ENCODE data around the gene SERINC5. TPM values are rescaled to one million over a fixed set of nuclear protein-coding genes. Genes with fewer than 3 reads are reported as not detected.

Gene SERINC5
- total RNA-seq, 1 donor from 2014 or later: 57.3 TPM

DNA sequence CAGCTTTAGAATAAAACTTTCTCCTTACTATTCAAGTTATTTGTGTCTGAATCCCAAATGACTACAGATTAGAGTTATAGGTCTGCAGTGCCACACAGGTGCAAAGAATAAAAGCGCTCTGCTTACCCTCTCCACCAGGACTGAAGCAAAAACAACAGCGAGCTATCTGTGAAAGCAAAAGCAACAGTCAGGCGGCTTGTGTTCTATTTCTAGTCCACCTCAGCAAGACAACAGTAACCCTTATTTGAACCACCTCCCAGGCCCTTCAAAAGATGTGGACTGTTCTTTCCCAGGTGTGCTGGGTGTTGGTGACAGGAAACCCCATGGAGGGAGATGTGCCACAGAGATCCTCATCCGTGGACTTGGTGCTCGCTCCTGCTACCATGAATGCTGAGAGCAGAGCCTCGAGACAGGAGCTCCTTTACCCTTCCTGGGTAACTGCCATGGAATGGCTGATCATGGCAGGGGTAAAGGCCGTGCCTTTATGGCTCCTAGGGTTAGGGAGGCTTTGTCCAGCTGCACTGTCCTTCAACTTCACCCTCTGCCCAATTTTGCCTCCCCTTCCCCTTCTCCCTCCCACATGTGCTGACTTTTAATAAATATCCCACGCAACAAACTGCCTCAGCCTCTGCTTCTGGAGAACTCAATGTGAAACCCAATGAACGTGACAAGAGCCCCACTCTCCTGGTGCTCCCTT lies 108.6 kb downstream of the SERINC5 start:
- no peak overlapping the region for H3K9ac ChIP-seq (ENCODE audit: low read length)
- no peaks in the 10 kb centered on the region for H3K9me3 ChIP-seq (ENCODE audit: insufficient read depth, low read depth, low read length)
- Mint-ChIP-seq H3K9me3 (ENCODE audit: unreplicated experiment) (no peaks in the 10 kb centered on the region), H3K27me3 (ENCODE audit: low read depth, unreplicated experiment) (no peaks in the 10 kb centered on the region), H3K4me1 (ENCODE audit: low read depth, unreplicated experiment) (no peaks in the 10 kb centered on the region), H3K4me3 (ENCODE audit: unreplicated experiment) (no peak overlapping the region), H3K27ac (ENCODE audit: unreplicated experiment) (no peak overlapping the region), H3K36me3 (ENCODE audit: low read depth, unreplicated experiment) (peaks cover 30% of the 10 kb centered on the region)
- H3K27ac ChIP-seq (ENCODE audit: low read depth, low read length): no peak overlapping the region
- no peaks in the 10 kb centered on the region for H3K27me3 ChIP-seq (ENCODE audit: insufficient read depth, low read length)
- DNase-seq (ENCODE audit: low read depth) (no peak), FAIRE-seq (no peak)
- H3K4me3 ChIP-seq (ENCODE audit: insufficient read depth, low read depth, low read length): no peak overlapping the region
- no peaks in the 10 kb centered on the region for H4K20me1 ChIP-seq (ENCODE audit: insufficient read depth, low read length)
- peaks cover 5% of the 10 kb centered on the region for H3K36me3 ChIP-seq (ENCODE audit: insufficient read depth, low read length)
- H3K4me2 ChIP-seq (ENCODE audit: low read length): no peak overlapping the region
- H3K79me2 ChIP-seq (ENCODE audit: insufficient read depth, low read length): no peaks in the 10 kb centered on the region
- no peak for TF ChIP-seq EZH2 (IDR thresholded peaks at IDR 0.05; ENCODE audit: insufficient read depth, low read length)
- TF ChIP-seq, protein P1, sequence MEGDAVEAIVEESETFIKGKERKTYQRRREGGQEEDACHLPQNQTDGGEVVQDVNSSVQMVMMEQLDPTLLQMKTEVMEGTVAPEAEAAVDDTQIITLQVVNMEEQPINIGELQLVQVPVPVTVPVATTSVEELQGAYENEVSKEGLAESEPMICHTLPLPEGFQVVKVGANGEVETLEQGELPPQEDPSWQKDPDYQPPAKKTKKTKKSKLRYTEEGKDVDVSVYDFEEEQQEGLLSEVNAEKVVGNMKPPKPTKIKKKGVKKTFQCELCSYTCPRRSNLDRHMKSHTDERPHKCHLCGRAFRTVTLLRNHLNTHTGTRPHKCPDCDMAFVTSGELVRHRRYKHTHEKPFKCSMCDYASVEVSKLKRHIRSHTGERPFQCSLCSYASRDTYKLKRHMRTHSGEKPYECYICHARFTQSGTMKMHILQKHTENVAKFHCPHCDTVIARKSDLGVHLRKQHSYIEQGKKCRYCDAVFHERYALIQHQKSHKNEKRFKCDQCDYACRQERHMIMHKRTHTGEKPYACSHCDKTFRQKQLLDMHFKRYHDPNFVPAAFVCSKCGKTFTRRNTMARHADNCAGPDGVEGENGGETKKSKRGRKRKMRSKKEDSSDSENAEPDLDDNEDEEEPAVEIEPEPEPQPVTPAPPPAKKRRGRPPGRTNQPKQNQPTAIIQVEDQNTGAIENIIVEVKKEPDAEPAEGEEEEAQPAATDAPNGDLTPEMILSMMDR (IDR thresholded peaks at IDR 0.05; ENCODE audit: insufficient read depth, low read depth, low read length): no peak
- H2AFZ ChIP-seq (ENCODE audit: low read depth, low read length): no peak overlapping the region
- H3K4me1 ChIP-seq (ENCODE audit: insufficient read depth, low read length): no peaks in the 10 kb centered on the region

DNA sequence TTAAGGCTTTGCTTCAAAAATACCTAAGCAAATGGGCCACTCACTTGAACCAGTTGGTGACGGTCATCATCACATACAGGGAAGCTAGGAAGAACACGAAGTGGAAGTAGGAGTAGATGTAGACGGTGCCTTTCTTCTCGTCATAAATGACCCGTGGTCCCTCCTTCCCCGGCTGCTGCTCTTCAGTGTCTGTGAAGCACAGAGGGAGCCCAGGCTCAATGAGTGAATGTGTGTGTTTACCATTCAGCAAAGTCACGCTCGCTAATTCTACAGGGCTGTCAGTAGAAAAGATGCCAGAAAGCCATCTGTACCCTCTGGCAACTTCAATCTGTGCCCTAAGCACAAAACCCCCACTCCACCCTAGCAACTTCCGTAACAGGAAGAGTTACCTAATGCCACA lies 109.8 kb downstream of the SERINC5 start:
- Histone ChIP-seq H3K9me3 (ENCODE audit: insufficient read depth, low read depth, low read length) (no peaks in the 10 kb centered on the region), H3K4me2 (ENCODE audit: low read length) (no peak overlapping the region), H3K79me2 (ENCODE audit: insufficient read depth, low read length) (no peaks in the 10 kb centered on the region), H3K27me3 (ENCODE audit: insufficient read depth, low read length) (no peaks in the 10 kb centered on the region), H4K20me1 (ENCODE audit: insufficient read depth, low read length) (no peaks in the 10 kb centered on the region), H3K27ac (ENCODE audit: low read depth, low read length) (no peak overlapping the region), H3K4me1 (ENCODE audit: insufficient read depth, low read length) (no peaks in the 10 kb centered on the region), H3K9ac (ENCODE audit: low read length) (no peak overlapping the region), H2AFZ (ENCODE audit: low read depth, low read length) (no peak overlapping the region), H3K4me3 (ENCODE audit: insufficient read depth, low read depth, low read length) (no peak overlapping the region), H3K36me3 (ENCODE audit: insufficient read depth, low read length) (peaks cover 5% of the 10 kb centered on the region)
- H3K9me3 Mint-ChIP-seq (ENCODE audit: unreplicated experiment): no peaks in the 10 kb centered on the region
- no peak for FAIRE-seq
- no peaks in the 10 kb centered on the region for H3K27me3 Mint-ChIP-seq (ENCODE audit: low read depth, unreplicated experiment)
- peaks cover 9% of the 10 kb centered on the region for H3K4me1 Mint-ChIP-seq (ENCODE audit: low read depth, unreplicated experiment)
- no peak for TF ChIP-seq EZH2 (IDR thresholded peaks at IDR 0.05; ENCODE audit: insufficient read depth, low read length)
- TF ChIP-seq, protein P1 (IDR thresholded peaks at IDR 0.05; ENCODE audit: insufficient read depth, low read depth, low read length): no peak
- no peak overlapping the region for H3K4me3 Mint-ChIP-seq (ENCODE audit: unreplicated experiment)
- peaks cover 31% of the 10 kb centered on the region for H3K36me3 Mint-ChIP-seq (ENCODE audit: low read depth, unreplicated experiment)
- H3K27ac Mint-ChIP-seq (ENCODE audit: unreplicated experiment): no peak overlapping the region
- no peak for DNase-seq (ENCODE audit: low read depth)

DNA sequence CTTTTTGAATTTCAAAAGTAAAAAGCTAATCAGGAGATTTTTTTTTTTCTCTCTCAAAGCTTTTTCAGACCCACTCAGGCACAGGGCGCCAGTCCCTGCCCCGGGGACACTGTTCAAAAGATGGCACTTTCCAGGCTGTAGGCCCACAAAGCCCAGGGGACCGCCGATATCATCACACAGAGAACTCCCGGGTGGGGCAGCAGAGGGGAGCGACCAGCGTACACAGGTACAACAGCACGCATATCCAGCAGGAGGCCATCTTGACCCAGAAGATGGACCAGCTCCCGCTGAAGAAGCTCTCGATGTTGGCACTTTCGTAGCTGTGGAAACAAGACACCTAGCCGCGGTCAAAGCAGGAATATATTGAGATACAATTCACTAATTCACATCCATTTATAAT lies 112.4 kb downstream of the SERINC5 start:
- TF ChIP-seq, protein P1 (IDR thresholded peaks at IDR 0.05; ENCODE audit: insufficient read depth, low read depth, low read length): no peak
- no peak for TF ChIP-seq EZH2 (IDR thresholded peaks at IDR 0.05; ENCODE audit: insufficient read depth, low read length)
- Histone ChIP-seq H3K4me2 (ENCODE audit: low read length) (no peak overlapping the region), H3K4me1 (ENCODE audit: insufficient read depth, low read length) (no peaks in the 10 kb centered on the region), H4K20me1 (ENCODE audit: insufficient read depth, low read length) (no peaks in the 10 kb centered on the region), H3K9me3 (ENCODE audit: insufficient read depth, low read depth, low read length) (no peaks in the 10 kb centered on the region), H3K27me3 (ENCODE audit: insufficient read depth, low read length) (no peaks in the 10 kb centered on the region), H3K79me2 (ENCODE audit: insufficient read depth, low read length) (no peaks in the 10 kb centered on the region), H3K4me3 (ENCODE audit: insufficient read depth, low read depth, low read length) (no peak overlapping the region), H3K36me3 (ENCODE audit: insufficient read depth, low read length) (peaks cover 5% of the 10 kb centered on the region), H2AFZ (ENCODE audit: low read depth, low read length) (no peak overlapping the region), H3K27ac (ENCODE audit: low read depth, low read length) (no peak overlapping the region), H3K9ac (ENCODE audit: low read length) (no peak overlapping the region)
- Mint-ChIP-seq H3K4me3 (ENCODE audit: unreplicated experiment) (no peak overlapping the region), H3K4me1 (ENCODE audit: low read depth, unreplicated experiment) (peaks cover 19% of the 10 kb centered on the region), H3K9me3 (ENCODE audit: unreplicated experiment) (no peaks in the 10 kb centered on the region), H3K27ac (ENCODE audit: unreplicated experiment) (no peak overlapping the region), H3K36me3 (ENCODE audit: low read depth, unreplicated experiment) (peaks cover 19% of the 10 kb centered on the region), H3K27me3 (ENCODE audit: low read depth, unreplicated experiment) (no peaks in the 10 kb centered on the region)
- FAIRE-seq (no peak), DNase-seq (ENCODE audit: low read depth) (no peak)

Data from astrocyte (in vitro differentiated cells and primary cell).